HG03378 (cell line): ENCODE results near the gene GPX7.

Experiments used
- ATAC-seq: cut with Tn5 transposase; IDR thresholded peaks from one replicate; pipeline ENCODE4 v1.9.1; 2021; ENCODE audit warnings: mild to moderate bottlenecking, moderate library complexity; ENCODE audit not compliant: unreplicated experiment

GPX7 gene

DNA sequence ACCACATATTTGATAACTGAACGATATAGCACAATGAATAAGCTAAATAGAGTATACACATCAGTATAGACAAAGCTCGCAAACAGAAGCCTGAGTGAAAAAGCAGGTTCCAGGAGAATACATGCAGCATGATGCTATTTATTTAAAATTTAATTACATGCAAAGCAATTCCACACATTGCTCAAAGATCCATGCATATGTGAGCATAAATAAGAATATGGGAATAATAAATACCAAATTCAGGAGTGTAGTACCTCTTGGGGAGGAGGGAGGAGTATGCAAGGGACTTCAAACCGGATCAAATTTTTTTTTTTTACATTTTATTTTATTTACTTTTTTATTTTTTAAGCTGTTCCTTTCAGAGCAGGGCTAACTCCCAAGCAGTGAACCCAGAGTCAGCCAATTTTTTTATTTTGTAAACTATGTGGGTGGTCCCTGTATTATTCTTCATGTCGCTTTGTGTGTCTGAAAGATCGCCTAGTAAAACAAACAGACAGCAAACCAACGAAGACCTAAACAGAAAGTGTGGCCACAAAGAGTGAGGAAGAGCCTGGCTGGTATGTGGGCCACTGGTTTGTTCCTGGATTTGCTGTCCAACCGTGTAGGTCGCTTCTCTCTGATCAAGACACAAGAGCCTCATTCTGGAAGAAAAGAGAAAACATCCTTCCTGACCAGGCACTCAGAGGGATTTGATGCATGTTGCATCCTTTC lies 26.6 kb downstream of the GPX7 start:
- no peak for ATAC-seq

DNA sequence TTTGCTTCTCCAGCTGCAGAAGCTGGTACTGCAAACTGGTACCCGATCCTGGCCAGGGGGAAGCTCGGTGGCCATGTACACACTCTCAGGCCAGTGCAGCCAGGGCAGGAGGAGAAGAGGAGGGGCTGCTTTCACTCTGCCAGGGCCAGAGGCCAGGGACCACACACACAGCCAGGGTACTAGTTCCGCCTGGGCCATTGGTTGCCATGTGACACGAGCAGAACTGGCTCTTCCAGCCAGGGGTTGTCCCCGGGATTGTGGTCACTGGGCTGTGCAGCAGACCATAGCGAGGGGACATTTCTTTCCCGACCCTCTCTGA lies 27.1 kb downstream of the GPX7 start:
- no peak for ATAC-seq

DNA sequence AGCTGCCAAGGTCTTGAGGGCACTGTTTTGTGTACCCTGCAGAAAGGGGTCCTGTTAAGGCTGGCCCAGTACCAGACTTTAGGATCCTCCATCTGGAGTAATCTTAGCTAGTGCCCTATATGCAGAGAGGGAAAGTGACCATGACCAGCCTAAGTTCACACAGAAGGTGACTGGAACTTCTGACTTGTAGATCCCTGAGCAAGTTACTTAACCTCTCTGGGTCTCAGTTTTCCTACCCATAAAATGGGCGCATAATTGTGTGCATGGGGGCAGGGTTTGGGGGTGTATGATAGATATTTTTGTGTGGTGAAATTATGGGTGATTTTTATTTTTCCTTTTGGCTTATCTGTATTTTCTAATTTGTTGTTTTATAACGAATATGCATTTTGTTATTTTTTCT lies 27.5 kb downstream of the GPX7 start:
- ATAC-seq: no peak

DNA sequence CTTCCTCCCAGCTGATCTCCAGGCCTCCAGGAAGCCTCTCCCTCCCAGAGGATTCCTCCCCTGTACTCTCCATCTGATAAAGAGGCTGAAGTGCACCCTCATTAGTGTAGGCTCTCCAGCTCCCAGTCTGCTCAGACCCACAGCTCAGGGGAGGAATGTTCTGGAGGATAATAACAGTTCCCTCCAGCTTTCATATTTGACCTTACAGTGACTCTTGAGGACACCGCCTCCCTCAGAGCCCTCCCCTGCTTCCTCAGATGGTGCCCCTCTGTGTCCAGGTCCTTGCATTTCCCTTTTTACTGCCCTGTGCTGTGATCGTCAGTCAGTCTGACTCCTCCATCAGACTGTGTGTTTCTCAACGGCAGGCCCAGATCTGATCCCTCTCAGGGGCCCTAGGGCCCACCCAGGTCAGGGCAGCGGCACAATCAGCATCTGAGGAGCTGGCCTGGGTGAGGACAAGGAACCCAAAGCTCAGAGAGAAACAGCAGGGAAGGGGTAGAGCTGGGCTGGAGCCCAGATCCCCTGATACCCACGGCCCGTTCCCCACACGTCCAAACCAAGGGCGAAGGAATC lies 29.7 kb downstream of the GPX7 start:
- no peak for ATAC-seq

DNA sequence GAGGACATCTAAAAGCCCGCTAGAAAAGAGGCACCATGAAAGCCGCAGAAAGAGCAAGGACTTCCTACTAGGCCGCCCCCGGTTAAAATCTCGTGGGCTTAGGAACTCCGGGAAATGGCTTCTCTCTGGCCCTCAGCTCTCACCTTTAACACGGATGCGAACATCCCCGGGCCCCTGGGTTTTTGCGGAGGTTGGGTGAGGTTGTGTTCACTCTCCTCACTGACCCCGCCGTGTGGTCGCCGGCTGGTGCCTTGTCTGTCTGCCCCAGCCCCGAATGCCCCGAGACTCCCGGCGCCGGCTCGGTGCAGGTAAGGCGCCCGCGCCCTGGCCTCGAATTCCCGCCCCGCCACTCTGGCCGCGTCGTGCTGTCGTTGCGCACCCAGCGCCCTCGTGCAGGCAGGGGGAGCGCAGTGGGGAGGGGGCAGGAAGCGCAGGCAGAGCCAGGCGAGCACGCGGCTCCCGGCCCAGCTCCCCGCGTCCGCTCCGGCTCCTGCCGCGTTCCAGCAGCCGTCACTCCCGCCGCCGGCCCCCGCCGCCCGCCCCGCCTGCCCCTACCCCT lies 30.6 kb downstream of the GPX7 start, which contains the start of gene SHISAL2A:
SHISAL2A (plus strand) TSS at position 437 of the 559 bp plus-strand sequence. CDS start 326 bp downstream, outside the sequence.
- no peak for ATAC-seq

DNA sequence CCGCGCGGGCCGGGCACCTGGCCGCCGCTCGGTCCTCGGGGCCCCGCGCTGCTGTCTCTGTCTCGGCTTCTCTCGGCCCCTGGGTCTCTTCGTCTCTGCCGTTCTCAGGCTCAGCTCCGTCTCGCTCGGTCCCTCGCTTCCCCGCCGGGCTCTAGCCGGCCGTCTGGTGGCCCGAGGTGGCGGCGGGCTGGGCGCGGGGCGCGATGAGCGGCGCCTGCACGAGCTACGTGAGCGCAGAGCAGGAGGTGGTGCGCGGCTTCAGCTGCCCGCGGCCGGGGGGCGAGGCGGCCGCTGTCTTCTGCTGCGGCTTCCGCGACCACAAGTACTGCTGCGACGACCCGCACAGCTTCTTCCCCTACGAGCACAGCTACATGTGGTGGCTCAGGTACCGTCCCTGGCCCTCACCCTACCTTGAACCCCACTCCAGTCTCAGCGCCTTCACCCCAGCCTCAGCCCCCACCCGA lies 31.2 kb downstream of the GPX7 start:
- no peak for ATAC-seq

DNA sequence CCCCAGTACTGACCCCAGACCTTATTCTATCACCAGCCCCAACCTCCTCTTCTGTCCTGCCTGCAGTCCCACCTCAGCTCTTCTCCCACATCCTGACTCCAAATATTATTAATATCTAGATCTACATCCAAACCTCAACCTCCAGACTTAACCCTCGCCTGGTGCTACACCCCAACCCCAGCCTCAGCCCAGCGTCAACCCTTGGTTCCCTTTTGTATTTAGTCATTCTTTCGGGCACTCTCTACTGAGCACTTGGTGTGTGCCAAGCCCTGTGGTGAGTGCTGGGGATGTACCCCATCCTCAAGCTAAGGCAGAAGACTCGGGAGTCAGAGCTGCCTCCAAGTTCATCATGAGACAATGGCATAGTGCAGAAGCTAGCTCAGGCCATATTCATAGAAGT lies 31.9 kb downstream of the GPX7 start:
- ATAC-seq: no peak

DNA sequence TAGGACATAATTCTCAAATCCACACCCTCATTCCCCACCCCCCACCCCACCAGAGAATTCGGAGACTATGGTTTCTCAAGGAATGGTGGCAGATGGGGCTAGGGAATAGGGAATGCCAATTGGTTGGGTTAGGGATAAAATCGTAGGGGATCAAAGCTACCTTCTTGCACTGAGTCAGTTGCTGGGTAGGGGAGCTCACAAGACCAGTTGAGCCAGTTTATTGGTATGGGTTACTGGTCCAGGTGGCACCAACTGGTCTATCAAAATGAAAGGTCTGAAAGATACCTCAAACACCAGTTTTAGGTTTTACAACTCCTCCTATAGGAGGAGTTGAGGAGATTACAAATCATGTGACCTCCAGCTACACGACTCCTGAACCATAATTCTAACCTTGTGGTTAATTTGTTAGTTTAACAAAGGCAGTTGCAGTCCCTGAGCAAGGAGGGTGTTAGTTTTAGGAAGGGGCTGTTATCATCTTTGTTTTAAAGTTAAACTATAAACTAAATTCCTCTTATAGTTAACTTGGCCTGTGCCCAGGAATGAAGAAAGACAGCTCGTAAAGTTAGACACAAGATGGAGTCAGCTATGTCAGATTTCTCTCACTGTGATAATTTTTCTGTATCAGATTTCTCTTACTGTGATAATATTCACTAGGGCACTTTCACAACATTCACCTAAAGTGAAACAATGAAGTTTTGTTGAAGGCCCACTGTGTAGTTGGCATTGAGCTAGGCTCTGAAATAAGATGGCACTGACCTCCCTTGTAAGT lies 33.3 kb downstream of the GPX7 start:
- no peak for ATAC-seq

DNA sequence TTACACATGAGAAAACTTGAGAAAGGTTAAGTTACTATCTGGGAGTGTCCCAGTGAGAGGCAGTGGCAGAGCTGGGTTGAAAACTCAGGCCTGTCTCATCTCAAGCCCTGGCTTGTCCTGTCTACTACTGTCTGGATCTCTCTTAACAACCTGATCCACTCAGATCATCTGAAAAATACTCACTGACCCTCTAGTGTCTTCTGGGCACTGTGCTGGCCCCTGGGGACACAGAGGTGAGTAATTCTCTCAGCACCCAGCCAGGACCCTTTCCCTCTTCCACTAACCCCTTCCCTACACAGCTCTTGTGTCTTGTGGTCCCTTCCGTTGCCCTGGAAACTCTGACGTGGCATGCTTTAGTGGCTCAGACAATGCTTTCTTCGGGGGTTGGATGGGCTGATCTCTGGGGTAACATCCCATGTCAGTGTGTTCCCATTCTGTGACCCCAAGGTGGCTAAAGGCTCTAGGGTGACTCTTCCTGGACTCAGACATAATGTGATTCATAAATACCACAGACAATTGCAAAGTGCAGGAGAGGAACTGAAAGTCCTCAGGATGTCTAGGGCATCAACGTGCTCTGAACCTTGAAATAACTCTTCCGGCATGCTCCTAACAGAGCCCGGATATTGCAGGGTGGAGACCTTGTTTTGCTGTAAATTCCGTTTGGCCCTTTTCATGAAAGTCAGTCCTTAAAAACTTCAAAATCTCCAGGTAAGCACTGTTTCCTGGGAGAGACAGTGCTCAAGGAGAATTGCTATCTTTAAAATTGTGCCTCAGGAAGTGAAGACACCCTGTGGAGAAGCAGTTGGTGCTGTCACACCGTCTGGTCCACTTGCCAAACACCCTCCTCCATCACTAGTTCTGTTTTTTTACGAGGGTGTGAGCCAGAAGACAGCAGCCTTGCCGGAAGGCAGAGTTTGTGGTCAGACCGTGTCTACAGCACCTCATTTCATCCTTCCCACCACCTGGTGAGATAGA lies 34.8 kb downstream of the GPX7 start:
- ATAC-seq: peak; percentile 78

DNA sequence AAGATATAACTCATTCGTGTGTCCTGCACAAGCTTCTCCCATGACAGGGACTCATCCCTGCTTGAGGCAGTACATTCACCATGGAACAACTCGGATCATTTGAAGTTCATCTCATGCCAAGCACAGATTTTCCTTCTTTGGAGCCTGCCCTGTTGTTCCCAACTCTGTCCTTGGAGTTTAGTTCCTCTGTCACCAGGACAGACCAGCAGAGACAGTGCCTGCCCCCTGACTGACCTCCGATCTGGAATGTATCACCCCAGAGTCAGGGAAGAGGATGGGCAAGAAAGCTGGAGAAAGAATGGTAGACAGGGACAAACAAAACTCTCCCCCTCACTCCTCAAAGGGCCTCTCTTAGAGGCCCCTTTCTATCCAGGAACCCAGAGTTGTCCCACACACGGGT lies 35.8 kb downstream of the GPX7 start:
- ATAC-seq: no peak

DNA sequence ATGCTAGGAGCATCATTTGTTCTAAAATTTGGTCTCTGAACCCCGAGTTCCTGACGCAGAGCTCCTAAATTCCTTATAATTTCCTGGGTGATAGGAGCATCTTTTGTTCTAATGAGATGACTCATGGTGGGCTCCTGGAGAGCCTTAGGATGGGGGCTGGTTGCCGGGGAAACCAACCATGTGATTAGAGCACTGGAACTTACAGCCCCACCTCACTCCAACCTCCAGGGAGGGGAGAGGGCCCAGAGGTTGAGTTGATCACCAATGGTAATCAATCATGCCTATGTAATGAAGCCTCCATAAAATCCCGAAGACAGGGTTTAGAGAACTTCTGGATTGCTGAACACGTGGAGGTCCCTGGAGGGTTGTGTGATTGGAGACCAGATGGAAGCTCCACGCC lies 38.5 kb downstream of the GPX7 start:
- no peak for ATAC-seq

DNA sequence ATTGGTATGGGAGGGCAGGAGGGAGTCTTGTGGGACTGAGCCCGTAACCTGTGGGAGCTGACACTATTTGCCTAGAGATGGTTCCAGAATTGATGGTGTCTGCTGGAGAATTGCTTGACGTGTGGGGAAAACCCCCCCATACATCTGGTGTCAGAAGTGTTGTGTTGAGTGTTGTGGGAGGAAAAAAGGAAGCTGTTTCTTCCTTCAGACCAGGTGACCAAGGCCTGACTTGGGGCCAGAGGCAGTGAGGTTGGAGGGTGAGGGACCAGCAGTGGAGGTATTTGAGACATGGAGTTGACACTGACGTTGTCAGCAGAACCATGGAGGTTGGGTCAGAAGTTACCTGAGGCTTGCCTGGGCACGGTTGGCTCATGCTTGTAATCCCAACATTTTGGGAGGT lies 39.1 kb downstream of the GPX7 start:
- ATAC-seq: no peak

DNA sequence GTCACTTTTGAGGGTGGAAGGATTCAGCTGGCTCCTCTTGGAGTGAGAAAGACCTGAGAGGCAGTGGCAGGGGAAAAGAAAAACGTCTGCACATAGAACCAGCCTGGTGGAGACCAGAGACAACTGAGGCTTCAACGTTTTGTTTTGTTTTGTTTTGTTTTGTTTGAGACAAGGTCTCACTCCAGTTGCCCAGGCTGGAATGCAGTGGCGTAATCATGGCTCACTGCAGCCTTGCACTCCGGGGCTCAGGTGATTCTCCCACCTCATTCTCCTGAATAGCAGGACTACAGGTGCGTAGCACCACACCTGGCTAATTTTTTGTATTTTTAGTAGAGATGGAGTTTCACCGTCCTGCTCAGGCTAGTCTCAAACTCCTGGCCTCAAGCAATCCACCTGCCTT lies 43.1 kb downstream of the GPX7 start:
- ATAC-seq: no peak

DNA sequence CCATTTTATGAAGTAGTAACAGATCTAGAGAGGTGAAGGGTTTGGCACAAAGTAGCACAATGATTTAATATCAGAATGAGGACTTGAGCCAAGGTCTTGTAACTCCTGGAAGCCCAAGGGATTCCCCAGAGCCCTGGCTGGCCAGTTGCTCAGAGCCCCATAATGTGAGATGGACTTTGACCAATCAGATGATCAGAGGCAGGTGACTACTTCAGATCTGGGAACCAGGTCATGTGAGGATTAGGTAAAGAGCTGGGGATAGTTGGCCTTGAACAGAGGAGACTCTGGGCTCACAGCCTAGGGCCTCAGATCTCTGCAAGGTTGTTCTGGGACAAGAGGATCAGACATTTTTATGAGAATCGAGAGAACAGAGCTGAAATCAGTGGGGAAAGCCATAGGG lies 49.7 kb downstream of the GPX7 start:
- no peak for ATAC-seq

DNA sequence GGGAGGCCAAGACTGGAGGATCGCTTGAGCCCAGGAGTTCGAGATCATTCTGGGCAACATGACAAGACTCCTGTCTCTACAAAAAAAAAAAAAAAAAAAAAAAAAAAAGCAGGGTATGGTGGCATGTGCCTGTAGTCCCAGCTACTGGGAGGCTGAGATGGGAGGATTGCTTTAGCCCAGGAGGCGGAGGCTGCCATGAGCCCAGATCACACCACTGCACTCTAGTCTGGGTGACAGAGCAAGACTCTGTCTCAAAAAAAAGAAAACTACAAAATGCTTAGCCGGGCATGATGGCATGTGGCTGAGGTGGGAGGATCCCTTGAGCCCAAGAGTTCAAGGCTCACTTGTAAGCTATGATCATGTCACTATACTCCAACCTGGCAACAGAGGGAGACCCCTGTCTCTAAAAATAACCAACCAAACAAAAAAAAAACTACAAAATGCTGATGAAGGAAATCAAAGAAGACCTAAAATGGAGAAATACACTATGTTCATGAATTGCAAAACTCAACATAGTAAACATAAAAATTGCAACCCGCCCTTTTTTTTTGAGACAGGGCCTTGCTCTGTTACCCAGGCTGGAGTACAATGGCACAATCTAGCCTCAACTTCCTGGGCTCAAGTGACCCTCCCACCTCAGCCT lies 51.2 kb downstream of the GPX7 start:
- ATAC-seq: no peak

DNA sequence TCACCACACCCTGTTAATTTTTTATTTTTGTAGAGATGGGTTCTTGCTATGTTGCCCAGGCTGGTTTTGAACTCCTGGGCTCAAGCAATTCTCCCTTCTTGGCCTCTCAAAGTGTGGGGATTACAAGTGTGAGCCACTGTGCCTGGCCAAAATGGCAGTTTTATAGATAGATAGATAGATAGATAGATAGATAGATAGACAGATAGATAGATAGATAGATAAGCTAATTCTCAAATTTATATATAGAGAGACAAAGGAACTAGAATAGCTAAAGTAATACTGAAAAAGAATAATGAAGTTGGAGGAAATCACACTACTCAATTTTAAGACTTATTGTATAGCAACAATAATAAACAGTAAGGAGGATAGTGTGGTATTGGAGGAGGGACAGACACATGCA lies 51.9 kb downstream of the GPX7 start:
- no peak for ATAC-seq

DNA sequence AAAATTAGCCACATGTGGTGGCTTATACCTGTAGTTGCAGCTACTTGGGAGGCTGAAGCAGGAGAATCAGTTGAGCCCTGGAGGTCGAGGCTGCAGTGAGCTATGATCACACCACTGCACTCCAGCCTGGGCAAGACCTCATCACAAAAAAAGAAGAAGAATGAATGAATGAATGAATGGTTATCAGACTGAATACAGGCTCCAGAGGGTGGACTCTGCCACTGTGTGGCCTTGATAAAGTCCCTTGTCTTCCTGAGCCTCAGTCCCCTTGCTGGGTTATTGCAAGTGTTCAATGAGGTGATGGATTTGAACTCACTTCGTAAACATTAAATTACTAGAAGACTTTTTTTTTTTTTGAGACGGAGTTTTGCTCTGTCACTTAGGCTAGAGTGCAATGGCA lies 55.5 kb downstream of the GPX7 start:
- ATAC-seq: no peak
